GM21737 (cell line): ENCODE results near the gene RNF112.

Source experiments
- ATAC-seq: cut with Tn5 transposase; IDR thresholded peaks from one replicate; pipeline ENCODE4 v1.9.1; 2021; ENCODE audit warnings: mild to moderate bottlenecking, moderate library complexity; ENCODE audit not compliant: unreplicated experiment

RNF112 gene

GRCh38 chr17:19387921-19388521 lies 23.0 kb upstream of the RNF112 start:
- ATAC-seq, result no peak

- no peak for ATAC-seq
These were observed 21.9 kb upstream of the RNF112 start for GRCh38 chr17:19388791-19389785.

- no peak for ATAC-seq
These were observed 20.1 kb upstream of the RNF112 start for GRCh38 chr17:19390951-19391350.

GRCh38 chr17:19391432-19391831 lies 19.6 kb upstream of the RNF112 start:
- ATAC-seq, result no peak

GRCh38 chr17:19392303-19392702 lies 18.7 kb upstream of the RNF112 start:
- ATAC-seq, result no peak

- ATAC-seq, result no peak
These were observed 13.4 kb upstream of the RNF112 start for GRCh38 chr17:19397556-19398041.

- ATAC-seq, result no peak
These were observed 12.5 kb upstream of the RNF112 start for GRCh38 chr17:19398301-19399181.

- no peak for ATAC-seq
These were observed 11.1 kb upstream of the RNF112 start for GRCh38 chr17:19399750-19400450.

- ATAC-seq, result no peak
These were observed 9.6 kb upstream of the RNF112 start for GRCh38 chr17:19401321-19402010.

- ATAC-seq, result no peak
These were observed 8.9 kb upstream of the RNF112 start for GRCh38 chr17:19402171-19402570.

GRCh38 chr17:19403021-19403420 lies 8.0 kb upstream of the RNF112 start:
- no peak for ATAC-seq

- no peak for ATAC-seq
These were observed 6.8 kb upstream of the RNF112 start for GRCh38 chr17:19404264-19404663.

GRCh38 chr17:19405114-19405513 lies 5.9 kb upstream of the RNF112 start:
- ATAC-seq, result no peak

- no peak for ATAC-seq
These were observed 3.3 kb upstream of the RNF112 start for GRCh38 chr17:19407601-19408345.

- ATAC-seq, result no peak
These were observed 2.7 kb upstream of the RNF112 start for GRCh38 chr17:19408346-19408710.

- no peak for ATAC-seq
These were observed 2.0 kb upstream of the RNF112 start for GRCh38 chr17:19409066-19409465.

- ATAC-seq, result no peak
These were observed 1.5 kb upstream of the RNF112 start for GRCh38 chr17:19409509-19409908.

- ATAC-seq, result no peak
These were observed 941 bp upstream of the RNF112 start for GRCh38 chr17:19410091-19410490.

- ATAC-seq, result no peak
These were observed 599 bp downstream of the RNF112 start for GRCh38 chr17:19411631-19412030.
